GM21786 (cell line): ENCODE measurements around the gene CRY1.
"Not testable (repeated sequence)": the region's sequence is repeated elsewhere in the genome, so short reads cannot be mapped to it uniquely, and the experiment has no call there.

Experiments used
- ATAC-seq: cut with Tn5 transposase; IDR thresholded peaks from one replicate; pipeline ENCODE4 v1.9.1; 2021; ENCODE audit not compliant: unreplicated experiment

CRY1 gene

GRCh38 chr12:107108995-107109508 is 15.7 kb upstream of the CRY1 start:
- ATAC-seq: no peak

- ATAC-seq: not testable (repeated sequence)
Measured at GRCh38 chr12:107108366-107108765, 15.0 kb upstream of the CRY1 start.

GRCh38 chr12:107107381-107107780 is 14.0 kb upstream of the CRY1 start:
- no peak for ATAC-seq

- no peak for ATAC-seq
Measured at GRCh38 chr12:107106241-107107025, 13.1 kb upstream of the CRY1 start.

- ATAC-seq: no peak
Measured at GRCh38 chr12:107105410-107105703, 12.0 kb upstream of the CRY1 start.

- no peak for ATAC-seq
Measured at GRCh38 chr12:107103516-107103915, 10.2 kb upstream of the CRY1 start.

- ATAC-seq: no peak
Measured at GRCh38 chr12:107103097-107103496, 9.7 kb upstream of the CRY1 start.

- ATAC-seq: no peak
Measured at GRCh38 chr12:107102294-107102693, 8.9 kb upstream of the CRY1 start.

GRCh38 chr12:107101651-107102050 is 8.3 kb upstream of the CRY1 start:
- no peak for ATAC-seq

GRCh38 chr12:107099917-107100316 is 6.6 kb upstream of the CRY1 start:
- no peak for ATAC-seq

- ATAC-seq: no peak
Measured at GRCh38 chr12:107096571-107096970, 3.2 kb upstream of the CRY1 start.

- ATAC-seq: no peak
Measured at GRCh38 chr12:107094183-107094448, 767 bp upstream of the CRY1 start.

- peak; percentile 29 for ATAC-seq
Measured at GRCh38 chr12:107092669-107093416, 506 bp downstream of the CRY1 start.

- ATAC-seq: no peak
Measured at GRCh38 chr12:107091989-107092641, 1.2 kb downstream of the CRY1 start.

- ATAC-seq: no peak
Measured at GRCh38 chr12:107091381-107091780, 2.0 kb downstream of the CRY1 start.

- ATAC-seq: no peak
Measured at GRCh38 chr12:107090711-107091110, 2.6 kb downstream of the CRY1 start.

GRCh38 chr12:107088912-107089311 is 4.4 kb downstream of the CRY1 start:
- ATAC-seq: no peak

GRCh38 chr12:107086314-107086713 is 7.0 kb downstream of the CRY1 start:
- ATAC-seq: no peak

GRCh38 chr12:107081778-107082177 is 11.6 kb downstream of the CRY1 start:
- ATAC-seq: no peak

- ATAC-seq: no peak
Measured at GRCh38 chr12:107080299-107080698, 13.1 kb downstream of the CRY1 start.

GRCh38 chr12:107079172-107080011 is 14.0 kb downstream of the CRY1 start:
- no peak for ATAC-seq
